Umbilical cord (tissue), 2 donors: ENCODE data around the gene CLDN34. TPM values are rescaled to one million over a fixed set of nuclear protein-coding genes. Genes with fewer than 3 reads are reported as not detected.

Experiments
- DNase-seq: peaks from one replicate; pipeline ENCODE4 v3.0.0-alpha.2; 2015; ENCODE audit warnings: low spot score
- total RNA-seq: library from RNA; depleted of rRNA; stranded (reverse); fragments of >200 nt; gene quantifications from one replicate; pipeline ENCODE4 v1.2.3, GENCODE V29; 2014; ENCODE audit warnings: low replicate concordance; ENCODE audit not compliant: insufficient read depth

Gene CLDN34
- total RNA-seq, 1 donor from 2014 or later, result not detected

DNA sequence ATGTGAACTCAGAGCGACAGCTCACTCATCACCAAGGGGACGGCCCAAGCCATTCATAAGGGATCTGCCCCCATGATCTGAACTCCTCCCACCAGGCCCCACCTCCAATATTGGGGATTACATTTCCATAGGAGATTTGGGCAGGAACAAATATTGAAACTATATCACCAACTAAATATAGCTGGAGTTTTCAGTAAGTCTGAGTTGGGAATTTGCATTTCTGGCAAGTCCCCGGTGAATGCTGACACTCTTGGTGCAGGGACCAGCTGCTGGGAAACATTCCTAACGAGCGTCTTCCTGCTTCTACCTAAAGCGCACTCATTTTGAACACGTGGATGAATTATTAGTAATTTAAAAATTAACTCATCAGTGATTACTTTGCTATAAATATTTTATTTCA, 13.2 kb downstream of the CLDN34 start:
- no peak for DNase-seq

GRCh38 chrX:9980927-9981326, 13.8 kb downstream of the CLDN34 start:
- DNase-seq, result no peak

- no peak for DNase-seq
These were observed 16.3 kb downstream of the CLDN34 start for GRCh38 chrX:9983441-9983840.

GRCh38 chrX:9983846-9984245, 16.7 kb downstream of the CLDN34 start:
- no peak for DNase-seq

- no peak for DNase-seq
These were observed 21.6 kb downstream of the CLDN34 start for GRCh38 chrX:9988762-9989161.

DNA sequence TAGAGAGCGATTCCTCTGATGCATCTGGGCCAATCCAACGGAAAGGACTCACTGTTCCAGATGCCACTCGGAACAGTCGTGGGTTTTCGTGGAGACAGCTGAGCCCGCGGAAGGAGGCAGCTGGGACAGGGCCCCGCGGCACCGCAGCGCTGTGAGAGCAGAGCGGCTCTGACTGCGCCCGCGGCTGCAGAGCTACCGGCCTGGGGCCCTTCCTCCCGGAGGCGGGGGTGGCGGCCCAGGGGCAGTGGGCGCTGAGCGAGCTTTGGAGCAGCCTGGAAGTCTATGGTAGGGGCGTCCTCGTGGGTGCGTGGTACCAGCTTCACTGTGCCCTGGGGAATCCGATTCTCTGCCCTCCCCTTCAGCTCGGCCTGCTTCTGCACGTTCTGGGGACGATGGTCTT, 24.9 kb downstream of the CLDN34 start:
- DNase-seq, result no peak

DNA sequence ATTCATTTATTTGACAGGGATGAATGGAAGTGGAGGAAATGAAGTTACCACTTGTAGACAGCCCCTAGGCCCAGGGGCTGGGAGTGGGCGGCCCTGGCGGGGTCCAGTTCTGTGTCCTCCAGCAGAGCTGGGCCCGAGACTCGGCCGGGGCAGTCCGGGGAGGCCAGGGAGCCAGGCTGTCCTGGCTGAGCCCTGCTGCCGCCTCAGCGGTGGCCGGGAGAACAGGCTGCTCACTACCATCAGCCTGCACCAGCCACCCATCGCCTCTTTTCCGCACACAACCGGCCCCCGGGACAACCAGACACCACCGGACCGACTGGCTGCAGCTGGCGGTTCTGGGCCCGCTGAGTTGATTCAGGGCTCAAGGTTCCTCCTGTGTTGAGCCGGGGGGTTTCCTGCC, 25.6 kb downstream of the CLDN34 start:
- DNase-seq, result no peak

GRCh38 chrX:9995855-9996339, 28.7 kb downstream of the CLDN34 start:
- DNase-seq, result peak; percentile 63

DNA sequence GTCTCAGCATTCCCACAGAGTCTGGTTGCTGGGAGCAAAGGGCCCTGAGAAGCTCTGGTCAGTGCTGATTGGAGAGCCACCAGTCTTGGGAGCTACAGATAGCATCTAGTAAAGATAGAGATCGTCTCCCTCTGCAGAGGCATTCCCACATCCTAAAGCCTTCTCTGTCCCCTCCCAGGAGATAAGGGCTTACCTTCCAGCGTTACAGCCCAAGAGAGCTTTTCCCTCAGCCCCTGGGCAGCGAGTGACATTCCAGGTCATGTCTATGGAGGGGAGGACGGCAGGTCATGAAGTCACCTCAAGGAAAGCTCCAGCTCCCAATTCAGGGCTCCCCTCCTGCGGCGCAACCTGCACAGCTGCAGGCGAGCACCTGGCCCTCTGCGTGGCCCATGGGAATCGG, 29.9 kb downstream of the CLDN34 start:
- no peak for DNase-seq

DNA sequence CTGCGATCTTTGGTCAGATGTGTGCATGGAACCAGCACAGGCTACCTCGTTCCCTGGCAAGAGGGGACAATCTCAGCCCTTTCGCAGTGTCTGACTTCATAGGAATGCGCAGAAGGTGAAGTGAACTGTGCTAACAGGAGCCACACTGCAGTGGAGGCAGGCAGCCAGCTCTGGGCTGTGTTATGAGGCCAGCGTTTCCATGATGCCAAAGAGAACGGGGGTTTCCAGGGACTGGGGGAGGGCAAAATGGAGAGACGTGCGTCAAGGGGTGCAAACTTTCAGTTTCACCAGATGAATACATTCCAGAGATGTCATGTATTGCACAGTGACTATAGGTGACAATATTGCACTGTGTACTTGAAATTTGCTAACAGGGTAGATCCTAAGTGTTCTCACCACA, 30.4 kb downstream of the CLDN34 start:
- DNase-seq, result no peak

DNA sequence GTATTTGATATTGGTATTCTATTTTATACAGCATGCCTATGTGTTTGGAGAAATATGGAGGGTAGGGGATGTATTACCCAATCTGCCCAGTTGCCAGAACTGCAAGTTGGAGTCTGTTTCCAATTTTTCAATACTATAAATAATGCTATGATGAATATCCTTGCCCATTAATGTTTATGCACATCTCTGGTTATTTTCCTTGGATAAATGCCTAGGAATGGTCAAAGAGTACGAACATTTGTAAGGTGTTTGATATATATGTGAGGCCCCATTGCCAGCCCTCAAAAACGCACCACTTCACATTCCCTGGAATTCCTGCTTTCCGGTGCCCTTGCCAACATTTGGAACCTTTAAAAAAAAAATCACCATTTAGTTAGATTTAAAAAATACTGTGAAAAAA, 34.3 kb downstream of the CLDN34 start:
- DNase-seq, result no peak

DNA sequence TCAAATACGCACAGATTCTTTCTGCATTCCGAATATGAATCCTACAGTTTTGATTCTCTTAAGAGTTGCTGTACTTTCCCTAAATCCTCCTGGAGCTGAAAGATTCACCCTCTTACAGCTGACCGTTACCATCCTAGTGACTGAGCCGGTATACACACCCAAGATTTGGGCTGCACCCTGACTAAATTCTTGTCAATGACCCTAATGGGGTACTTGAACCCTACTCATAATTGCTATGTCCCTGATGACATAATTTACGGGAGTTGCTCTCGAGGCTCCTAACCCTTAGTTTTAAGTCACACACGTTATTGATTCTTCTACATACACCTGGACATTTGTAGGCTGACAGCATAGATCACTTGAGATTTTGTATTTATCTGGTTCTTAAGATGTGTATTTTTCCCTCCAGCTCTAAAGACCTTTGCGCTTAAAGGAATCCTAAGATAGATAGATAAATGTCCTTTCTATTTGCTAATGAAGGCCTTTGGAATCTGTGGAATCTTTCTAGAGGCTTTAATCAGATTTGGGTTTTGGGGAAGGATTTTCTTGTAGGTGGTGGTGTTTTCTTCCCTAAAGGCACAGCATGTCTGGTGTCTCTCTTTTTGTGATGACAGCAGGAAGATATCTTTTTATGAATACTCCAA, 37.8 kb downstream of the CLDN34 start:
- peak; percentile 52 for DNase-seq

DNA sequence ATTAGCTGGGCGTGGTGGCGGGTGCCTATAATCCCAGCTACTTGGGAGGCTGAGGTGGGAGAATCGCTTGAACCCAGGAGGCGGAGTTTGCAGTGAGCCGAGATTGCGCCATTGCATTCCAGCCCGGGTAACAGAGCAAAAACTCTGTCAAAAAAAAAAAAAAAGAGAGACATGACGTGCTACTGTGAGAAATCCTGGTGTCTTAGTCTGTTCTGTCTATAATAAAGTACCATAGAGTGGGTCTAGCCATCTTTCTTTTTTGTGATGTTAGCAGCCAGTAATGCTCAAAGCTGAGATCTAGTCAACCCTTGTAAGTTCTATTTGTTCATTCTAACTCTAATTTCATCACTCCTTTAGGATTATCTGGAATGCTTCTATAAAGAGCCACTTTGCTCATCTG, 38.9 kb downstream of the CLDN34 start:
- no peak for DNase-seq

DNA sequence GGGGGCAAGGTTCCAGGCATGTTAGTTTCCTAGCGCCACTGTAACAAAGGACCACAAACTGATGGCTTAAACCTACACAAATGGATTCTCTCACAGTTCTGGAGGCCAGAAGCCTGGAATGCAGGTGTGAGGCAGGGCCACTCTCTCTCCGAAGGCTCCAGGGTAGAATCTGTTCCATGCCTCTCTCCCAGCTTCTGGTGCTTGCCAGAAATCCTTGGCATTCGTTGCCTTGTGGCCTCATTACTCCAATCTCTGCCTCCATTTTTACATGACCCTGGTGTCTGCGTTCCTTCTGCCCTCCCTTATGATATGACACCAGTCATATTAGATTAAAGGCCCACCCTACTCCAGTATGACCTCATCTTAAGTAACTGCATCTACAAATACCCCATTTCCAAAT, 39.6 kb downstream of the CLDN34 start:
- DNase-seq, result no peak

- DNase-seq, result peak; percentile 25
These were observed 40.5 kb downstream of the CLDN34 start for GRCh38 chrX:10007621-10008020.

DNA sequence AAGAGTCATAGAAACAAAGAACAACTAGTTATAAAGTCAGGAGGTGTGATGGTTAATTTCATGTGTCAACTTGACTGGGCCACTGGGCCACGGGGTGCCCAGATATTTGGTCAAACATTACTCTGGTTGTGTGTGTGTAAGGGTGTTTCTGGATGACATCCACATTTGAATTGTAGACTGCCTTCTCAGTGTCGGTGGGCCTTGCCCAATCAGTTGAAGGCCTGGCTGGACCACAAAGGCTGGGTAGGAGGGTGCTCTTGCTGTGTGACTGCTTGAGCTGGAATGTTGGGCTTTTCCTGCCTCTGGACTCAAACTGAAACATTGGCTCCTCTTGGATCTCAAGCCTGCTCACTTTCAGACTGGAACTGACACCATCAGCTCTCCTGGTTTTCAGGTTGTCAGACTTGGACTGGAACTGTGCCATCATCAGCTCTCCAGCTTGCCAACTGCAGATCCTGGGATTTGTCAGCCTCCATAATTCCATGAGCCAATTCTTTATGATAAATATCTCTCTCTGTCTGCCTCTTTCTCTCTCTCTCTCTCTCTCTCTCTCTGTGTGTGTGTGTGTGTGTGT, 41.4 kb downstream of the CLDN34 start:
- no peak for DNase-seq

DNA sequence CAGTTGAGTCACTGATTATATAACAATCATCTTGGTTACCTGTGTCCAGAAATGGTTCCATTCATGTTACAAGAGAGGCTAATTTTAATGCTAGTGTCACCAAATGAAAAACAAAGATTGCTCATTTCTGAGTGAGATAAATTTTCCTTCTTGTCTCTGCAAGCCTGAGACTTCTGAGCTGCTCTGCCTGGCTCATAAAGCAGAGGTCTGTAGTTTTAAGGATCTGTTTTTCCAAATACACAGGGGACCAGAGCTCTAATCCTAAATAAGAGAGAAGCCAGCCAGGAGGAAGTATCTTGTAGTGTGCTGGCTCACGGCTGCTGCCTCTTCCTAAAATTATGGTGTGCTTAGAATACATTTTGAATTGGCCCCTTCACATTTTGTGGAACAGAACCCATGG, 42.6 kb downstream of the CLDN34 start:
- peak; percentile 56 for DNase-seq

- DNase-seq, result no peak
These were observed 43.5 kb downstream of the CLDN34 start for GRCh38 chrX:10010686-10011085.

DNA sequence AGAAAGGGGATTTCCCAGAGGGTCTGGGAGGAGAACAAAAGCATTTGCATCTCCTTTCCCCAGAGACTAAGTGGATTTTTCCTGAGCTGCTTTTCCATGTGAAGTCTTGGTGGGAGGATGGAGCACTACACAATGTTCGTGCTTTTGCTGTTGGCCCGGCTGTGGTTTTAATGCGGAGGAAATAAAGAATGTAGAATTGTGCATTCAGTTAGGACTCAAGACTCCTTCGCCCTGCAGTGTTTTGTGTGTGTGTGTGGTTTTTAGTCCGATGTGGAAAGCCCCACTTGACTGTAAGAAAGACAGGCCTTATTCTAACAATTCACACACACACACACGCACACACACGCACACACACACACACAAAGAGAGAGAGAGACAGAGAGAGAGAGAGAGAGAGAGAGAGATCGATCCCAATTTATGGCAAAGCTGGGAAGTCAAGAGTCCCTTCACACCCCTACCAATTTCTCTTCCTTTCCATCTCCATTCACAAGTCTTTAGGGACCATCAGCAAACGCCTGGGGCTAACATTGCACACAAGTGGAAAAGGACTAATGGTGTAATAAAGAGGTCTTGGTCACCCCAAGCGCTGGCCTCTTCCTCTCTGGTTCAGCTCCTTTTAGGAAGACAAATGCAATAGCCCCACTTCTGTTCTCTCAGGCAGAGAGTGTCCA, 44.2 kb downstream of the CLDN34 start:
- no peak for DNase-seq

DNA sequence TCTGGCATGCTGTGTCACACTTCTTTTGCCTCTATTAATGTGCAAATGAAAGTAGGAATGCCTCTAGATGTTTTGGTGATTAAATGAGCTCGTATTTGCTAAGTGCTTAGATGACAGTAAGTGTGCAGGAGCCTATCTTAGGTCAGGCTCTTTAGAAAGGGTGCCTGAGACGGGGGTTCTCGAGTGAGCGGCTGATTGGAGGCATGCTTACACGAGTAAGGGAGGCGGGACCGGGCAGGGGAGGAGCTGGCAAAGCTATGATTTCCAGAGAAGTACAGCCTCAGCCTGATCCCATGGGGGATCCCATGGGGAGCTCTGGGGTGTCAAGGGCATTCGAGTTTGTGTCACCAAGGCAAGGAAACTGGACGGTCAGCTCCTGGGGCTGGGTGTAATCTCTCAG, 44.8 kb downstream of the CLDN34 start:
- DNase-seq, result no peak

GRCh38 chrX:10014462-10015354, 47.5 kb downstream of the CLDN34 start:
- peak; percentile 90 for DNase-seq

DNA sequence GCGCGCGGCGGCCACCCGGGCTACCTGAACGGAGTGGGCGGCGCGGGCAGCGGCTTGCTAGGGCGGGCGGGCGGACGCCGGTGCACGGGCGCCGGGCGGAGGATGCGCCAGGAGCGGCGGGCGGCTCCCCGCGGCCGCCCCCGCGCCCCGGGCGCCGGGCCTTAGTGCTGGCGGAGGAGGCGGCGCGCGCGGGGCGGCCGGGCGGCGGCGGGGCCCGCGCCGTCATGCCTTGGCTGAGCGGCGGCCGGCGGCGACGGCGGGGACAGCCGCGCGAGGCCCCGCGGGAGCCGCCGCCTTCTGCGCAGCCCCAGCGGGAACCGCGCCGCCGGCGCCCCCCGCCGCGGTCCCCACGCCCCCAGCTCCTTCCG, 48.2 kb downstream of the CLDN34 start:
- no peak for DNase-seq
